GM18526 (cell line): Measurements from ENCODE around the gene KDM1A.
A peak's percentile ranks its signal among the peaks of the same experiment; 100 is the strongest.

Experiments used
- POLR2A ChIP-seq: IDR thresholded peaks from 3 replicates; pipeline ENCODE4 v1.6.1; 2011; ENCODE audit not compliant: insufficient read length; ENCODE audit errors: extremely low read depth

KDM1A gene

GRCh38 chr1:23019094-23019862 lies at the start of gene KDM1A:
Gene KDM1A, plus strand, starts transcription at chr1:23019468. Its CDS starts 129 bp downstream, at chr1:23019597.
- TF ChIP-seq POLR2A, result peak; percentile 68

GRCh38 chr1:22970096-22970495 lies 49.2 kb upstream of the KDM1A start:
- TF ChIP-seq POLR2A, result no peak

GRCh38 chr1:22971161-22971560 lies 48.1 kb upstream of the KDM1A start:
- TF ChIP-seq POLR2A, result no peak

- no peak for TF ChIP-seq POLR2A
Observed at GRCh38 chr1:22971611-22972405, 47.5 kb upstream of the KDM1A start.

- no peak for TF ChIP-seq POLR2A
Observed at GRCh38 chr1:22972760-22973159, 46.5 kb upstream of the KDM1A start, which contains the start of gene LACTBL1. Gene LACTBL1, minus strand, starts transcription at chr1:22972866. Its CDS starts 550 bp downstream, at chr1:22972316.

- no peak for TF ChIP-seq POLR2A
Observed at GRCh38 chr1:22975694-22976093, 43.6 kb upstream of the KDM1A start.

GRCh38 chr1:22976127-22976460 lies 43.2 kb upstream of the KDM1A start:
- TF ChIP-seq POLR2A, result no peak

- no peak for TF ChIP-seq POLR2A
Observed at GRCh38 chr1:22976461-22977243, 42.6 kb upstream of the KDM1A start.

- TF ChIP-seq POLR2A, result no peak
Observed at GRCh38 chr1:22978299-22978698, 41.0 kb upstream of the KDM1A start.

- no peak for TF ChIP-seq POLR2A
Observed at GRCh38 chr1:22983944-22984343, 35.3 kb upstream of the KDM1A start.

- TF ChIP-seq POLR2A, result no peak
Observed at GRCh38 chr1:22995774-22996173, 23.5 kb upstream of the KDM1A start.

GRCh38 chr1:23004112-23004511 lies 15.2 kb upstream of the KDM1A start:
- TF ChIP-seq POLR2A, result no peak

- no peak for TF ChIP-seq POLR2A
Observed at GRCh38 chr1:23007106-23007505, 12.2 kb upstream of the KDM1A start.

- TF ChIP-seq POLR2A, result no peak
Observed at GRCh38 chr1:23008901-23009300, 10.4 kb upstream of the KDM1A start.

- no peak for TF ChIP-seq POLR2A
Observed at GRCh38 chr1:23013657-23014056, 5.6 kb upstream of the KDM1A start.
